Body of pancreas (tissue), 4 donors: ENCODE measurements around the gene KCP.

Source experiments
- CTCF ChIP-seq, 7 experiments: fragments of 450-650 bp in 4 of 7; fragments of 200-600 bp in 3 of 7; sonication (generic) in 3 of 7; IDR thresholded peaks; one replicate each; pipeline ENCODE4 v1.5.1; 2016 to 2019; ENCODE audit warnings: antibody characterized with exemption in 7 of 7
- POLR2A ChIP-seq, 3 donors: fragments of 450-650 bp; IDR thresholded peaks; one replicate each; pipeline ENCODE4 v1.6.1; 2016; ENCODE audit warnings: antibody characterized with exemption in 3 of 3, mild to moderate bottlenecking in 2 of 3

DNA sequence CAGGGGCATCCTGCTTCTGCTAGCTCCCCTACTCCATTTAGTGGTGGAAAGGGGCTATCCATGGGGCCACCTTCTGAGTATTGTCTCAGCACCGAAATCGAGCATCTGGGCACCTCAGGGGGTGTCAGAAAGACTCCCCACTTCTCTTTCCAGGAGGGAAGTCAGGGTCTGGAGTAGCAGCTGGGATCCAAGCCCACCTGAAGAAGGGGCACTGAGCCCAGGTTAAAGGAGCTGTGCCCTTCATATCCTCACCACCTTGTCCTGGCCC lies 77.7 kb downstream of the KCP start:
- TF ChIP-seq CTCF (IDR thresholded peaks at IDR 0.05) = no peak
- TF ChIP-seq POLR2A (IDR thresholded peaks at IDR 0.05) = no peak
